Neural progenitor cell (in vitro differentiated cells): Measurements from ENCODE around the gene LAMB1. TPM values are rescaled to one million over a fixed set of nuclear protein-coding genes. Genes with fewer than 3 reads are reported as not detected.

Experiments used
- DNase-seq: peaks from one replicate; pipeline ENCODE4 v3.0.0-alpha.2; 2016; ENCODE audit warnings: low spot score
- H2AFZ ChIP-seq: fragments of 200-600 bp; sonication (generic); replicated peaks from 2 replicates; pipeline ENCODE4 v1.6.1; 2016; ENCODE audit warnings: antibody characterized with exemption
- H3F3A ChIP-seq: fragments of 200-600 bp; sonication (generic); 2 replicates; pipeline ENCODE4 v1.6.1; 2016; ENCODE audit warnings: antibody characterized with exemption, low read depth
- H3K27ac ChIP-seq: fragments of 200-600 bp; sonication (generic); 2 replicates; pipeline ENCODE4 v1.5.1; 2016; ENCODE audit warnings: mild to moderate bottlenecking
- H3K27me3 ChIP-seq: fragments of 200-600 bp; sonication (generic); 2 replicates; pipeline ENCODE4 v1.6.1; 2016; ENCODE audit warnings: mild to moderate bottlenecking, moderate library complexity
- H3K36me3 ChIP-seq: fragments of 200-600 bp; sonication (generic); 2 replicates; pipeline ENCODE4 v1.5.1; 2016
- H3K4me1 ChIP-seq: fragments of 200-600 bp; sonication (generic); 2 replicates; pipeline ENCODE4 v1.6.1; 2016; ENCODE audit warnings: mixed run types
- H3K4me2 ChIP-seq: fragments of 200-600 bp; sonication (generic); 2 replicates; pipeline ENCODE4 v1.6.1; 2016
- H3K4me3 ChIP-seq: fragments of 200-600 bp; sonication (generic); 2 replicates; pipeline ENCODE4 v1.5.1; 2016
- H3K79me2 ChIP-seq: fragments of 200-600 bp; sonication (generic); 2 replicates; pipeline ENCODE4 v1.6.1; 2016; ENCODE audit warnings: low read depth
- H3K9ac ChIP-seq: fragments of 200-600 bp; sonication (generic); 2 replicates; pipeline ENCODE4 v1.6.1; 2016
- H3K9me3 ChIP-seq: fragments of 200-600 bp; sonication (generic); 2 replicates; pipeline ENCODE4 v1.5.1; 2016; ENCODE audit warnings: low read depth
- H4K20me1 ChIP-seq: fragments of 200-600 bp; sonication (generic); 2 replicates; pipeline ENCODE4 v1.6.1; 2016; ENCODE audit warnings: low read depth
- H3K27ac Mint-ChIP-seq: 3 replicates; pipeline ENCODE4 v1.8.0; 2021; ENCODE audit warnings: mixed read lengths
- H3K27me3 Mint-ChIP-seq: 2 replicates; pipeline ENCODE4 v1.8.0; 2022; ENCODE audit warnings: low read depth, mild to moderate bottlenecking, inconsistent platforms, moderate library complexity, mixed read lengths; ENCODE audit not compliant: insufficient read depth
- H3K36me3 Mint-ChIP-seq: 3 replicates; pipeline ENCODE4 v1.8.0; 2021; ENCODE audit warnings: mixed read lengths
- H3K4me1 Mint-ChIP-seq: 3 replicates; pipeline ENCODE4 v1.8.0; 2021; ENCODE audit warnings: mixed read lengths
- H3K4me3 Mint-ChIP-seq: 3 replicates; pipeline ENCODE4 v1.8.0; 2021; ENCODE audit warnings: mild to moderate bottlenecking, moderate library complexity, mixed read lengths
- H3K9me3 Mint-ChIP-seq: 3 replicates; pipeline ENCODE4 v1.8.0; 2020; ENCODE audit warnings: mixed read lengths
- CTCF ChIP-seq: fragments of 200-600 bp; sonication (generic); IDR thresholded peaks from 2 replicates; pipeline ENCODE4 v1.5.1; 2017; ENCODE audit warnings: antibody characterized with exemption, mild to moderate bottlenecking
- EZH2 ChIP-seq: fragments of 200-600 bp; sonication (generic); IDR thresholded peaks from 2 replicates; pipeline ENCODE4 v1.6.1; 2017; ENCODE audit warnings: antibody characterized with exemption, mild to moderate bottlenecking, moderate library complexity
- EZH2phosphoT487 ChIP-seq: fragments of 200-600 bp; sonication (generic); IDR thresholded peaks from 2 replicates; pipeline ENCODE4 v1.6.1; 2017; ENCODE audit warnings: antibody characterized with exemption
- total RNA-seq: library from RNA; depleted of rRNA; stranded (reverse); fragments of >200 nt; gene quantifications from 2 replicates; pipeline ENCODE4 v1.2.3, GENCODE V29; 2015; ENCODE audit warnings: low replicate concordance

LAMB1 gene
- total RNA-seq, 1 donor from 2014 or later = 87.7 TPM

- Histone ChIP-seq H4K20me1 (no peaks in the 10 kb centered on the region), H2AFZ (no peak overlapping the region), H3K27ac (peak overlapping the region; percentile 84), H3K4me1 (peaks cover 34% of the 10 kb centered on the region), H3K9ac (no peak overlapping the region), H3K79me2 (no peaks in the 10 kb centered on the region), H3K27me3 (no peaks in the 10 kb centered on the region), H3K36me3 (no peaks in the 10 kb centered on the region), H3K4me2 (no peak overlapping the region), H3K9me3 (no peaks in the 10 kb centered on the region), H3K4me3 (no peak overlapping the region), H3F3A (peaks cover 36% of the 10 kb centered on the region)
- no peak overlapping the region for H3K4me3 Mint-ChIP-seq
- peaks cover 37% of the 10 kb centered on the region for H3K4me1 Mint-ChIP-seq
- H3K36me3 Mint-ChIP-seq = peaks cover 5% of the 10 kb centered on the region
- peaks cover 6% of the 10 kb centered on the region for H3K27me3 Mint-ChIP-seq
- DNase-seq = no peak
- TF ChIP-seq EZH2 (no peak), EZH2phosphoT487 (no peak), CTCF (no peak)
- H3K9me3 Mint-ChIP-seq = no peaks in the 10 kb centered on the region
- no peak overlapping the region for H3K27ac Mint-ChIP-seq
Measured at GRCh38 chr7:107993891-107994291, 9.1 kb downstream of the LAMB1 start.

- no peaks in the 10 kb centered on the region for H4K20me1 ChIP-seq
- peaks cover 7% of the 10 kb centered on the region for H3F3A ChIP-seq
- no peaks in the 10 kb centered on the region for H3K27me3 ChIP-seq
- H3K4me2 ChIP-seq = no peak overlapping the region
- H3K27me3 Mint-ChIP-seq = peaks cover 4% of the 10 kb centered on the region
- no peak overlapping the region for H3K9ac ChIP-seq
- no peak for DNase-seq
- H3K79me2 ChIP-seq = no peaks in the 10 kb centered on the region
- H3K4me3 Mint-ChIP-seq = no peak overlapping the region
- no peak overlapping the region for H3K4me3 ChIP-seq
- H3K27ac ChIP-seq = no peak overlapping the region
- H3K36me3 Mint-ChIP-seq = peaks cover 13% of the 10 kb centered on the region
- peaks cover 16% of the 10 kb centered on the region for H3K4me1 Mint-ChIP-seq
- H3K36me3 ChIP-seq = no peaks in the 10 kb centered on the region
- TF ChIP-seq CTCF (no peak), EZH2phosphoT487 (no peak), EZH2 (no peak)
- no peak overlapping the region for H2AFZ ChIP-seq
- H3K9me3 ChIP-seq = no peaks in the 10 kb centered on the region
- H3K27ac Mint-ChIP-seq = no peak overlapping the region
- peaks cover 11% of the 10 kb centered on the region for H3K4me1 ChIP-seq
- no peaks in the 10 kb centered on the region for H3K9me3 Mint-ChIP-seq
Measured at GRCh38 chr7:107989618-107990373, 13.2 kb downstream of the LAMB1 start.

GRCh38 chr7:107982918-107983389, 20.0 kb downstream of the LAMB1 start:
- Histone ChIP-seq H3K4me3 (no peak overlapping the region), H3K27ac (no peak overlapping the region), H3K9ac (no peak overlapping the region), H3K9me3 (no peaks in the 10 kb centered on the region), H3K4me1 (no peaks in the 10 kb centered on the region), H3F3A (no peaks in the 10 kb centered on the region), H3K79me2 (no peaks in the 10 kb centered on the region), H3K4me2 (no peak overlapping the region), H2AFZ (no peak overlapping the region), H3K36me3 (peaks cover under 1% of the 10 kb centered on the region), H3K27me3 (no peaks in the 10 kb centered on the region), H4K20me1 (no peaks in the 10 kb centered on the region)
- Mint-ChIP-seq H3K4me1 (peaks cover 2% of the 10 kb centered on the region), H3K27ac (no peak overlapping the region), H3K27me3 (peaks cover 5% of the 10 kb centered on the region), H3K9me3 (no peaks in the 10 kb centered on the region), H3K4me3 (no peak overlapping the region), H3K36me3 (peaks cover 11% of the 10 kb centered on the region)
- TF ChIP-seq CTCF (peak; percentile 29), EZH2phosphoT487 (no peak)
- DNase-seq = no peak
